Subcutaneous adipose tissue (tissue), 4 donors: ENCODE data around the gene EXOC2. TPM values are rescaled to one million over a fixed set of nuclear protein-coding genes. Genes with fewer than 3 reads are reported as not detected.

ENCODE experiments used
- total RNA-seq, 4 donors: library from RNA; depleted of rRNA; stranded (reverse); fragments of >200 nt; gene quantifications; one replicate each; pipeline ENCODE4 v1.1.0, GENCODE V29; 2016
- TF ChIP-seq, protein P1 (sequence below): fragments of 450-650 bp; IDR thresholded peaks from one replicate; pipeline ENCODE4 v1.5.1; 2016; ENCODE audit warnings: low read depth, mild to moderate bottlenecking, control low read depth, antibody characterized with exemption, moderate library complexity

EXOC2 gene
- total RNA-seq, 4 donors from 2014 or later = 18.9 to 28.4 (median 20.2) TPM

DNA sequence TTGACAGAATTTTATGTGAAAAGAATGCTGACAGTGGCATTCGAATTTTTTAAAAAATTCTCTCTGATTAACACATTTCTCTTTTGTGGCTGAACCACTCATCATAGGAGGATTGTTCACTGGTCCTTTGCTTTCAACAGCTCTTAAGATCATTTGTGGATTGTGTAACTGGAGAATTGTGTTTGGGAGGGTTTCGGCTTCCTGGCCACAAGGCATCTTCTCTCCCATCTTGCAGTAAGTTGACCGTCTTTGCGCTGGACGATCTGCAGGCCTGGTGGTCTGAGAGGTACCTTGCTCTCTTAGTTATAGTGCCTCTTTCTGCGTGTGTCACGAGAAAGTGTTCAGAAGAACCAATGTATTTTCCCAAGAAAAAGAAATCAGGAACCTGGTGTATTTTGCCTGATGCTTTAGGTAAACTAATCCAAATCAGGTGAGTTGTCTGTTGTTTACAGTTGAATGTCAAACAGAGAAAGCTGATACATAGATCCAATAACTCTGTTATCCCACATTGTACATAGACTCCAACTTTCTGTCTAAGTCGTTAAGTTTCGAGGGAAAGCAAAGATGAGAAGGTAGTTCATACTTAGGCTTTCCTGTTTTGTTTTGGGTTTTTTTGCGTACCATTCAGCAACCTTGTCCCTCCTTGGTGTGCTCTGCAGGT lies 14.8 kb upstream of the EXOC2 start:
- TF ChIP-seq, protein P1, sequence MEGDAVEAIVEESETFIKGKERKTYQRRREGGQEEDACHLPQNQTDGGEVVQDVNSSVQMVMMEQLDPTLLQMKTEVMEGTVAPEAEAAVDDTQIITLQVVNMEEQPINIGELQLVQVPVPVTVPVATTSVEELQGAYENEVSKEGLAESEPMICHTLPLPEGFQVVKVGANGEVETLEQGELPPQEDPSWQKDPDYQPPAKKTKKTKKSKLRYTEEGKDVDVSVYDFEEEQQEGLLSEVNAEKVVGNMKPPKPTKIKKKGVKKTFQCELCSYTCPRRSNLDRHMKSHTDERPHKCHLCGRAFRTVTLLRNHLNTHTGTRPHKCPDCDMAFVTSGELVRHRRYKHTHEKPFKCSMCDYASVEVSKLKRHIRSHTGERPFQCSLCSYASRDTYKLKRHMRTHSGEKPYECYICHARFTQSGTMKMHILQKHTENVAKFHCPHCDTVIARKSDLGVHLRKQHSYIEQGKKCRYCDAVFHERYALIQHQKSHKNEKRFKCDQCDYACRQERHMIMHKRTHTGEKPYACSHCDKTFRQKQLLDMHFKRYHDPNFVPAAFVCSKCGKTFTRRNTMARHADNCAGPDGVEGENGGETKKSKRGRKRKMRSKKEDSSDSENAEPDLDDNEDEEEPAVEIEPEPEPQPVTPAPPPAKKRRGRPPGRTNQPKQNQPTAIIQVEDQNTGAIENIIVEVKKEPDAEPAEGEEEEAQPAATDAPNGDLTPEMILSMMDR = no peak

DNA sequence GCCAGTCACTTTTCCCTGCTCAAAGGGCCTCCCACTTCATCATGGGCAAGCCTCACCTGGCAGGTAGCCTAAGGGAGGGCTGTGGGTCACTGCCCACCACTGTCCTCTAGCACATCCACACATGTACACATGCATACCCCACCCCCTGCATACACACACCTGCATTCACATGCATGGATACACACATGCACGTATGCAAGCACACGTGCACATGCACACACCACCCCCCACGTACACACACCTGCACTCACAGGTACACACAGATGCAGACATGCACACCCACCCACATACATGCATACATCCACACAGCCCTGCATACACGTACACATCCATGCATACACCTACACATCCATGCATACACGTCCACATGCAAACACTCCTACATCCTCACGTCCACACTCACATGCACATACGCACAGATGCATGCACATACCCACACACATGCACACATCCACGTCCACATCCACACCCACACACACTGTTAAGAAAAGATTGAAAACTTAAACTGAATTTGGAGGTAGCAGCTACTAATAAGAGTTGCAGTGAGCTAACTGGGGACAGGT lies 14.0 kb upstream of the EXOC2 start:
- TF ChIP-seq, protein P1 = no peak

DNA sequence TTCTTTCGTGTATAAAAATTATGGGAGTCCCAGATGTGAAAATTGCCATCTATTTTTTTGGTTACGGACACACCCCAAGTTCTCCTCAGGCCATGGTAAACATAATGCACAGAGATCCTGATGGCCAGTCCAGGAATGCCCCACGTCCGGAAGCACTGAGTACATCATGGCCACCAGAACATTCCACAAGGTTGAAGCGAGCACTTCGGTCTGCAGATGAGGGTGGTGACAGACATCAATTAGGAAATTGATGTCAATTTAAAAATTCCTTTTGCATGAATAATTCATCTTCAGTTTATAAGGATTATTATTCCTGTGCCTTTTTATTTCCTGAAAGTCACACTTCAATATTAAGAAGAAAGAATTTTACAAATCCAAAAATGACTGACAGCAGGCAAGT lies 13.2 kb upstream of the EXOC2 start:
- TF ChIP-seq, protein P1 = no peak

DNA sequence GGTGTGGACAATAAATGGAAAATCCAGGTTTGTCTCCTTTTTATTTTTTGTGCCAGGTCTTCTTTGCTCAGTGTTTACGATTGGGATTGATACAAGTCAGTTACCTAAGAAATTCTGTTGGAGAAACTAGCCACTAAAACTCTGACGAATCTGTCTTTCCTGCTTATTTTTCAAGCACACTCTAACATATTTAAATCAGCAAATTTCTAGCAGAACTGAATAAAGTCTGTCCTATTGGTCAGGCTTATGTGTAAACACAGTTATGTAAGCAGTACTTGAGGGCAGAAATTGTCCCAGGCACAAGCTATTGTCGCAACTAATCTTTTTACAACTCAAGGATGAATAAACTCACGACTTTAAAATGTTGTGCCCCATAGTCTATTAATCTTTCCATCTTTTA lies 12.1 kb upstream of the EXOC2 start:
- TF ChIP-seq, protein P1 = no peak

DNA sequence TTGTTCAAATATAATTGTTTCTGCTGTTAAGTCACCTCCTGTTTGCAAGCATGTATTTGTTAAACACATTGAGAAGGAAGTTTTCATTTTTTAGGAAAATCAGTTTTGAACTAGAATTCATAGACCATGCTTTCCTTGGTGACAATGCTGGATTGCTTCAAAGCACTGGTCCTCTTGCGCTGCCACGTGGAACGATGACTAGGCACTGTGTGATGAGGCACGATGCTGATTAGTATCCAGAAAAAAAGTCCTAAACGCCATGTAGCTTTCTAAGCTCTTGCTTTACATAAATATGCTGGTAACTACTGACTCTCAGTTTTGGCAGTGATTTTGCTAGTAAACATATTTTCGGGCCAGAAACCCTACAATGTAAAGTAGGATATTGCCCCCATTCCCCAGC lies 11.1 kb upstream of the EXOC2 start:
- TF ChIP-seq, protein P1 = no peak

DNA sequence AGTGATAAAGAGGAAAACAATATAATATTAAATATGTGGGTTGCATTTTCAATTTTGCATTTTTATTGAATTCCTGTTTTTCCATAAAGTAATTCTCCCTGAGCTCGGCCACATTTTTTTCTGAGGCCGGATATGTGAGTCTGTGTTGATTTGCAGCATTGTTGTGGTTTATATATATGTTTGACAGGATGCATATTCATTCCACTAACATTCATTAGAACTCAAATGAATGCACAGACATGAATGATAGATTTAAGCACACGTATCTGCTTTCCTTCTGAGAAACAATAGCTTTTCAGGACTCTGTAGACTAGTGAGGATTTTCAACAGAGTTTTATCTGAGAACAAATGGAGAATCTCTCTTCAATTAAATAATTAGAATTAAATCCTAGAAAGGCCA lies 10.6 kb upstream of the EXOC2 start:
- TF ChIP-seq, protein P1 = no peak

DNA sequence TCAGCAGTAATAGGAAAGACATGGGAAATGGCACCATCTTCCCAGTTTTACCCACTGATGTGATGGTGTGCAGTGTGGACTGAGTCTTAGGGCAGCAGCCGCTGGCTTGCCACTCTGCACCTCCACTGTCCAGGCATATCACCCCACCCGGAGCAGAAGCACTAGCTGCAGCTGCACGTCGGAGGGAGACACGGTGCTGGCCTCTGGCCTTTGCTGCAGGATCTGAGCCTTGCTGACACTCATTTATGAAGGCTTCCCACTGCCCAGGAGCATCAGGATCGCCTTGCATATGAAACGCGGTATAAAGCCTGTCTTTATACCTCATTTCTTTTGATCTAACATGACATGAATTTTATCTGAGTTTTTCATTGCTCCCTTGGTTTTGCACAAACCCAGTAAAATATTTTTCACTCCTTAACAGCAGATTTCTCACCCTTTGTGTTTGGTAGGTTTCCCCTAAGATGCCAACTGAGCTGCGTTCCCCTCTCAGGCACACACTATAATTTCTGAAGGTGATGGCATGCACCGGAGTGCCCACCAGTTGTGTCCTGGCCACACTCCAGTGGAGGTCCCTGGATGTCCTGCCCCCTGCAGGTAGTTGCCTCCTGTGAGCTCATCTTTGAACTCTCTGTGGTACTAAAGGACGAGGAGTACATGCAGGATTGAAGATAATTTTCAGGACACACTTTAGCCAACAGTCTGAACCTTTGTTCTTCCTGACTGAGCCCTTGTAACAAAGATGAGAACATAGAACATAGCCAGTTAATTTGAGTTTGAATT lies 9.0 kb upstream of the EXOC2 start:
- TF ChIP-seq, protein P1 = no peak
